ENCODE data around the gene HOATZ.

DNA sequence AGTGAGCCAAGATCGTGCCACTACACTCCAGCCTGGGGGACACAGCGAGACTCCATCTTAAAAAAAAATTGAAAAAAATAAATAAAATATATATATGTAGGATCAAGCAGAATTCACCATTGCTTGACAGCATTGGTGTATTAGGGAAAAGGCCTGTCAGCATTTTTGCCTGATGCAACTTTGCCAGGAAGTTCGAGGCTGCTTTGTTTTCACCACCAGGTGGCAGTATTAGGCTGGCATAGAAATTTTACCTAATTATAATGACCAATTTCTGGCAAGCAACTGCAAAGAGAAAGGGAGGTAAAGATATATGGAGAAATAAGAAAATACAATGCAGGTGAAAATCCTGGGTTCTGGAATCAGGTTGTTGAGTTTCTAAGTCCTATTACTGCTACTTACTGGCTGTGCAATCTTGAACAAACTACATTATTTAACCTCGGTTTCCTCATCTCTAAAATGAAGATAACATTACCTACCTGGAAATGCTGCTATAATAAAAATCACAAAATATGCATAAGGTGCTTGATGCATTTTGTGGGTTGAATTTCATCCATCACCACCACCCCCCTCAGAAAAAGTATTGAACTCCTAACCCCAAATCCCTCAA is 50.6 kb downstream of the HOATZ start:
- no peak for TF ChIP-seq GATA2 (IDR thresholded peaks at IDR 0.05; ENCODE audit: low read depth, low read length)
- no peak for TF ChIP-seq GATA3 (IDR thresholded peaks at IDR 0.05; ENCODE audit: low read depth, low read length)

Measured in SH-SY5Y (cell line).